ENCODE data around the gene KPNA4.
"Not testable (repeated sequence)": the region's sequence is repeated elsewhere in the genome, so short reads cannot be mapped to it uniquely, and the experiment has no call there.

The KPNA4 gene

DNA sequence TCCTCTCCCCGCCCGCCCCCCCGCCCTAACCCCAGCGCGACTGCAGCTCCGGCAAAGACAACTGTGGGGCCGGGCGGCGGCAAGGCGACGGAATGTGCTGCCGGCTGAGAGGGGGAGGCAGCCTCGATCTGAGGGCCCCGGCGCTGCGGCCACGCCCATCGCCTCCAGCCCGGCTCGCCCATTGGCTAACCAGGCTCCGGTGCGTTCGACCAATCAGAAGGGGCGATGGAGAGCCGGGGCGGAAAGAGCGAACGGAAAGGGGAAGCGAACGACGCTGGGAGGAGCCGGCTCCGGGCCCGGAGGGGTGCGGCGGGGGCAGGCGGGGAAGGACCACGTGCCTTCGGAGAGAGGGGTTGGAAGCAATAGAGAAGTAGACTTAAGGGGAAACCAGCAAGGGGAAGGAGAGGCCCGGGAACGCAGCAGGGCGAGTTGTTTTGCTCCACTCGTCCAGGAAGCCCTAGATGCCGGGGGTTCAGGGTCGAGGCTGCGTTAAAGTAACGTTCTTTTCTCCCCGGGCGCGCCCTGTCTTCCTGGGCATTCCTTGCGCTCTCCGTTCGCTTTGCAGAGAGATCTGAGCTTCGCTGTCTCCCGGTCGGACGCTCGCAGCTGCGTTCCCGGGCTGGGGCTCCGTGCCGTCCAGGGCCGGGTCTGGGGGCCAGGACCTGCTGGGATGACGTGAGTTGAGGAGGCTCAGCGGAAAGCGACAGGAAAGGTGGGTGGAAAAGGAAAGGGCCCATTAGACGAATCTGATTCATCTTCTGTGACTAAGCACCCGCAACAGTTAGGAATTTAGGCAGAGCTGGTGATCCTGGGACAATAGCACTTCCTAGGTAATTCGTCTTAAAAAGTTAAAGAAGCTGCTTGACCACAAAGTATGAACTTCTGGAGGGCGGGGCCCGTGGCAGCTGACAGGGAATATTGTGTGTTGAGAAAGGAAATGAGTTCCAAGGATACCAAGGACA is at the start of gene KPNA4:
Gene KPNA4 (minus strand): TSS at position 130 of the 962 bp plus-strand sequence. CDS start 289 bp downstream, outside the sequence.
- peak; percentile 97 for DNase-seq

DNA sequence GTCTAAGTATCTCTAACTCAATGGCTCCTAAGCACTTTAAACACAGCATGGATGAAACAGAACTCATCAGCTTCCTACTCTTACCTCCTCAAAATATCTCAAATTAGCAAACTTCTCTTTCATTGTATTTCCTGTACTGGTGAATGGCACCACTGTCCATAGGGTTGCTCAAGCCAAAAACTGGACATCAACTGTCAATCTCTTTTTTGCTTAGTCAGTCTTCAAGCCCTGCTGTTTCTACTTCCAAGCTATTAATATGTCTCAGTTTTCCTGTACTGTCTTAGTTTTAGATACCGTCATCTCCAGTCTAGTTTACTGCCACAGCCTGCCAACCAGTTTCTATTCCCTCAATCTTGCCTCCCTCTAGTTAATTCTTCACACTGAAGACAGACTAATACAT is 48.3 kb upstream of the KPNA4 start:
- DNase-seq = no peak

DNA sequence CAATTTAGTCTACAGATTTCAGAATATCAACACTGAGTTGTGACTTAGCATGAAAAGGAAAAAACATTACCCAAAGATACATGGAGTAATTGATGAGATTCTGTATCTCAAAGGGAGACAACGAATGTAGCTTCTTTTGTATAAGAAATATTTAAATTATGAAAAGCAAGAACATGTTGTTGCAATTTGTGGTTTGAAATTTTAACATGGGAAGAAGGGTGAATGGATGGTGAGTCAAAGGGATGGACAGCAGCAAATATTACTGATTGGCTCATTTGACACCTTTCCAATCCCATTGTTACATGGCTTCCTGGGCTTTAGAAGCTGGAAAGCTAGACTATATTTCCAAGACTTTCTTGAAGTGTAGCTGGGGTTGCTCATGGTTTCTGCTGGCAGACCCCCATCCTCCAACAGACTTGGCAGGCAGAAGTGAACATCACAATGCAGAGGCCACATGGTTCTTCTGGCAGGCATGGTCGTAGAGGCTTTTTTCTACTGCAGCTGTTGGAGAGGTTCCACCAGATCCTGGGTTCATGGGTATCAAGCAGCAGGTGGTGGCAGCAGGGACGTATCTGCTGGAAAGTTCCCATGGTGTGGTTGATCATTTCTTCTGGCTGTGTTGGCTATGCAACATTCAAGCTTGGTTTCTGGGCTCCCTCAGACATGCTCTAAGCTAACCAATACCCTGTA is 47.2 kb upstream of the KPNA4 start:
- DNase-seq = no peak

- no peak for DNase-seq
Observed at GRCh38 chr3:160611141-160611540, 45.8 kb upstream of the KPNA4 start.

DNA sequence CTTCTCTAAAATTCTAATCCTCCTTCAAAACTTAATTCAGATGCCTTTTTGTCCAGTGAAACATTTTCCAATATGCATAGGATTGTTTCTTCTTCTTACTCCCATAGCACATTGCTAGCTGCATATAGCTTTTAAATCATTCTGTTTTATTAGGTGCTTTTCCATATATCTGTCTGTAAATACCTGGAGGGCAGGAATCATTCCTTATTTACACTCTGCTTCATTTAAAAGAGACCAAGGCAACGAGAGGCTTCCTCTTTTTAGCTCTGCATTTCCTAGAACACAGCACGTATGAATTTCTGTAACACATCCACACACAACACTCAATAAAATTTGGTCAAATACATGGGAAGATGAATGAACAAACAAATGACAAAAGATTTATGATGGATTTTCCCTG is 43.5 kb upstream of the KPNA4 start:
- no peak for DNase-seq

GRCh38 chr3:160607826-160608225 is 42.5 kb upstream of the KPNA4 start:
- DNase-seq = no peak

DNA sequence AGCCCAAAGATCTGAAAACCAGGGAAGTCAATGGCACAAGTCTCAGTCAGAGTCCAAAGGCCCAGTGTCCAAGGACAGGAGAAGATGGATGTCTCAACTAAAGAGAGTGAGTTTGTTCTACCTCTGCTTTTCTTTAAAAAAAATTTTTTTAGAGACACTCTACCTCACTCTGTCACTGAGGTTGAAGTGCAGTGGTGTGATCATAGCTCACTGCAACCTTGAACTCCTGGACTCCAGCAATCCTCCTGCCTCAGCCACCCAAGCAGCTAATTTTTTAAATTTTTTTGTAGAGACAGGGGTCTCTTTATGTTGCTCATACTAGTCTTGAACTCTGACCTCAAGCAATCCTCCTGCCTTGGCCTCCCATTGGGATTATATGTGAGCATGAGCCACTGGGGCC is 39.9 kb upstream of the KPNA4 start:
- DNase-seq = no peak

DNA sequence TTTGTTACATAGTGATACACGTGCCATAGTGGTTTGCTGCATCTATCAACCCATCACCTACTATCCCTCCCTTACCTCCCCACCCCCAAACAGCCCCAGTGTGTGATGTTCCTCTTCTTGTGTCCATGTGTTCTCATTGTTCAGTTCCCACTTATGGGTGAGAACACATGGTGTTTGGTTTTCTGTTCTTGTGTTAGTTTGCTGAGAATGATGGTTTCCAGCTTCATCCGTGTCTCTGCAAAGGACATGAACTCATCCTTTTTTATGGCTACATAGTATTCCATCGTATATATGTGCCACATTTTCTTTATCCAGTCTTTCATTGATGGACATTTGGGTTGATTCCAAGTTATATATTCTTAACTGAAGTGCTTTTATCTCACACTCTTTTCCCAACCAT is 38.5 kb upstream of the KPNA4 start:
- not testable (repeated sequence) for DNase-seq

DNA sequence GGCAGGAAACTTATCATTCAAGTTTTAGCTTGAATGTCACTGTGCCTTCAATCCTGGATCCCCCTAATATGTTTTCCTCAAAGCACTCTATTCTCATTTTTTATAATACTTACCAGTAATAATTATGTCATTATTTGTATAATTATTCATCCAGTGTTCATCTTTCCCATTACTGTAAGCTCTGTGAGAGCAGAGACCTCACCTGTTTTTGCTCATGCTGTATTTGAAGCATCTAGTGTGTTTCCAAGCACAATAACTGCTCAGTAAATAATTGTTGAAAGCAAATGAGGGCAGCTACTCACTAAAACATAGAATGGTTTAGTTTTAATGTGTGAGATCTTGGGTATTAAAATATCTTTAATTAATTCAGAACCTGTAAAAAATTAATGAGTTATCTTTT is 36.9 kb upstream of the KPNA4 start:
- DNase-seq = no peak

DNA sequence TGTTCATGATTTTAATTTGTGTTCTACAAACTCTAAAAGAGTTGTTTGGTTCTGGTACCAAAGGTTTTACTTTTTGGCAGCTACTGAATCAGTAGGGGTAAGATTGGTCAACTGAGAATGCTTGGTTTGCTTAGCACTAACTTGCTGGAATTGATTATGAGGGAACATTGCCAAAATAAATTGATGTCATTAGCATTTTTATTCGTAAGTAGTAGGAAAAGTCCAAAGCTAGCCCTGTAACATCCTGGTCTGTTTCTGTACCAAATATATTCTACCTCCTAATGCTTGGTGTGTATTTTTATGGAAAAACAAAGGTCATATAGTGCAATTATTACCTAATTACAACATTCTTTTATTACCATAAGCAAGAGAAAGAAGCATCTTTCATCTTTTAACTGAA is 35.9 kb upstream of the KPNA4 start:
- no peak for DNase-seq

DNA sequence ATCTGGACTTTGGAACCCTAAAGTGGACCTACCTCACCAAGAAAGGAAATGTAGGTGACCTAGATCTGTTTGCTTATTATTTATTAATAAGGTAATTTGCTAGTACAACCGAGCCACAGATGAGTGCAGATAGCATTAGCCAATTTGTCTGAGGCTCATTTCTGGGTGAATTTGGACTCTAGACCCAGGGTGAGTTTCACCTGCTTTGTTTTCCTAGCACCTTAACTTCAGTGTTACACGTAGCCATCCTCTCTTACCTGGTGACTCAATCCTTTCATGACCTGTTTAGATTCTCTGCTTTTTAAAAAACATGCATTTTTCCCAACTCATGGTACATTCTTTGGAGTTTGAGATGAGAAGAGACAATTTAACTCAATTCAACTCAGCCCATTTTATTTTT is 33.5 kb upstream of the KPNA4 start:
- no peak for DNase-seq

DNA sequence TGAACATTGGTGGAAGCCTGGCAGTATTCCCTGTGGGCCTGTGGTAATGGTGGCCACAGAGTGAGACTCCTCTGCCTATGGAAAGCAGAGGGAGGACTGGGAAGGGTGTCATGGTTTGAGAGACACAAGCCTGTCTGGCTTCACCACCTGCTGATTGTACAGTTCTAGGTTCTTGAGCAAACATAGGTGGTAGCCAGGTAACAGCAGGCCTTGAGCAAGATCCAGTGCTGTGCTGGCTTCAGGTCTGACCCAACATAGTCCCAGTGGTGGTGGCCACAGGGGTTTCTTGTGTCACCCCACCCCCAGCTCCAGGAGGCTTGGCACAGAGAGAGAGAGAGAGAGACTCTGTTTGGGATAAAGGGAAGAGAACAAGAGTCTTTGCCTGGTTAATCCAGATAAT is 22.7 kb upstream of the KPNA4 start:
- DNase-seq = no peak

- no peak for DNase-seq
Observed at GRCh38 chr3:160587105-160587504, 21.7 kb upstream of the KPNA4 start.

GRCh38 chr3:160586679-160587078 is 21.3 kb upstream of the KPNA4 start:
- DNase-seq = no peak

DNA sequence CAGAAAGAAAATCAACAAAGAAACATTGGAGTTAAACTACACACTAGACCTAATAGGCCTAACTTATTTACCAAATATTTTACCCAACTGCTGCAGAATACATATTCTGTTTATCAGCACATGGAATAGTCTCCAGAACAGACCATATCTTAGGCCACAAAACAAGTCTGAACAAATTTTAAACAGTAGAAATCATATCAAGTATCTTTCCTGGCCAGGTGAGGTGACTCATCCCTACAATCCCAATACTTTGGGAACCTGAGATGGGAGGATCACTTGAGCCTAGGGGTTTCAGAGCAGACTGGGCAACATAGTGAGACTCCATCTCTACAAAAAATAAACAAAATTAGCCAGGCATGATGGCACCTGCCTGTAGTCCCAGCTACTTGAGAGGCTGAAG is 18.1 kb upstream of the KPNA4 start:
- no peak for DNase-seq

GRCh38 chr3:160580938-160581337 is 15.6 kb upstream of the KPNA4 start:
- DNase-seq = no peak

GRCh38 chr3:160577556-160578195 is 12.3 kb upstream of the KPNA4 start:
- DNase-seq = no peak

GRCh38 chr3:160577093-160577492 is 11.7 kb upstream of the KPNA4 start:
- DNase-seq = no peak

DNA sequence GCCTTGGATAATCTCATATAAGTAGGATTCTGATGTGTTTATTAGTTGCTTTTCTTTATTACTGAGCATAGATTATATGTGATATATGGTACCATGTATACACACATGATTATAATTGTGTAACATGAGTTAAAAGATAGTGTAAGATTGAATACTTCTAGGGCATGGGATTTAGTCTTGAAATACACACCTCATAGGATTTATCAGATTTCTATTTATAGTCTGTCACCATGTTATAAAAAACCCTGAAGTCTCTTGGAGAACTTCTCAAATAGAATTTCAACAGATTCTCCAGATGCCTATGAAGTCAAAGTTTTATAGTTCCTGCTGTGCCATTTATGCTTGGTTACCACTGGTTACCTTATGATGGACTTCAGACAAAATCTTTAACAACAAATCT is 11.2 kb upstream of the KPNA4 start:
- DNase-seq = no peak

DNA sequence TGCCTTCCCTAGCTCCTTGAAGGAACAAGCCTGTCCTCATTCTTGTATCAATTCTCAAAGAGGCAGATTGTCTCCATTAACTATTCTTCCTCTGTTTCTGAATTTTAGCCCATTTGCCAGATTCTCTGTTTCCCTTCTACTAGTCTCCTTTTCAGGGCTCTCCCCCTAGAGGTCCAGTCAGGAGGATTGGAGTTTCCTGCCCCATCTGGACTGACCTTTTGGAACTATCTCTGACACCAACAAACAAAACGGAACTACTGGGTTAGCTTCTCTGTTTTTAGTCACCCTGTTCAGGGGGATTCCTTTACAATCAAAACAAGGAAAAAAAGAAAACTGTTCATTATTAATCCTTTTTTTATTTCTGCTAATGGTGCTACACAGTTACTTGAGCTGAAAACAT is 10.2 kb upstream of the KPNA4 start:
- no peak for DNase-seq

- DNase-seq = no peak
Observed at GRCh38 chr3:160574636-160575035, 9.3 kb upstream of the KPNA4 start.

DNA sequence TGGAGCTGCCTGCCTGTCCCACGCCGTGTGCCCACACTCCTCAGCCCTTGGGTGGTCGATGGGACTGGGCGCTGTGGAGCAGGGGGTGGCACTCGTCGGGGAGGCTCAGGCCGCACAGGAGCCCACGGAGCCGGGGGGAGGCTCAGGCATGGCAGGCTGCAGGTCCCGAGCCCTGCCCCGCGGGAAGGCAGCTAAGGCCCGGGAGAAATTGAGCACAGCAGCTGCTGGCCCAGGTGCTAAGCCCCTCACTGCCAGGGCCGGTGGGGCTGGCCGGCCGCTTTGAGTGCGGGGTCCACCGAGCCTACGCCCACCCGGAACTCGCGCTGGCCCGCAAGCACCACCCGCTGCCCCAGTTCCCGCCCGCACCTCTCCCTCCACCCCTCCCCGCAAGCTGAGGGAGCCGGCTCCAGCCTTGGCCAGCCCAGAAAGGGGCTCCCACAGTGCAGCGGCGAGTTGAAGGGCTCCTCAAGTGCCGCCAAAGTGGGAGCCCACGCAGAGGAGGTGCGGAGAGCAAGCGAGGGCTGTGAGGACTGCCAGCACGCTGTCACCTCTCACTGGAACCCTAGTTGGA is 8.7 kb upstream of the KPNA4 start:
- not testable (repeated sequence) for DNase-seq

DNA sequence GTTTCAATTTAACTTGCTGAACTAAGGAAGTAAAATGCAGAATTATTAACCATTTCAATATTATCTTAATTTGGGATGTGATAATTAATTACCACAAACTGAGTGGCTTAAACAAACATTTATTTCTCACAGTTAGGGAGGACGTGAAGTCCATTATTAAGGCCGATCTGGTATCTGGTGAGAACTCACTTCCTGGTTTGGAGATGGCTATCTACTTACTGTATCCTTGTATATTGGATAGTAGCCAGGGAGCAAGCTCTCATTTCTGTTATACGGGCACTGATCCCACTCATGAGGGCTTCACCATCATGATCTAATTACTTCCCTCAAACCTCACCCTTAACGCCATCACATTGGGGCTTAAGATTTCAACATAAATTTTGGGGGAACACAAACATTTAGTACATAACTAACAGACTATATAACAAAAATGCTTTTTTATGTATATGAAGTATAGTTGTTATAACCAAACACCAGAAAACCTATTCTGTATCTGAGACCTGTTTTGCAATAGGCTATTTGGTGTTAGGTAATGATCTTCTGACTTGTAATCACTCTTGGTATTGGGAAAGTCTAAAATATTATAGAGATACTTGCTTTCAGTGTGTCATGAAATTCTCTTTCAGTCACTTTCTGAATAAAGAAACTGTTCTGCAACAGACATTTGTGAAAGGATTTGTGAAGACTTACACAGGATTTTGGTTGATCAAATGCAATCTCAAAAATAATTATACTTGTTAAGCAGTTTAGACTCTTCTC is 4.7 kb upstream of the KPNA4 start:
- DNase-seq = no peak

All from activated naive CD4-positive, alpha-beta T cell treated with Interleukin-2 at 50 U/mL for 16 hours (primary cell).